Spleen (tissue), 11 donors: Measurements from ENCODE around the gene NTSR1. TPM values are rescaled to one million over a fixed set of nuclear protein-coding genes. Genes with fewer than 3 reads are reported as not detected.
A peak's percentile ranks its signal among the peaks of the same experiment; 100 is the strongest.

ENCODE experiments used
- DNase-seq: peaks from one replicate; pipeline ENCODE4 v3.0.0-alpha.2; 2020
- H3K27ac ChIP-seq, 8 donors: fragments of 200-600 bp; sonication (generic) in 7 of 8; 1 replicate in 4 of 8; 2 replicates in 4 of 8; pipeline versions ENCODE4 v1.5.0 to v1.8.0; 2016 to 2021; ENCODE audit warnings: inconsistent platforms in 4 of 8, mild to moderate bottlenecking in 4 of 8, moderate library complexity in 1 of 8
- H3K27me3 ChIP-seq, 7 donors: fragments of 200-600 bp; sonication (generic) in 6 of 7; replicated peaks in 1 of 7; 1 replicate in 4 of 7; 2 replicates in 3 of 7; pipeline versions ENCODE4 v1.5.0 to v1.8.0; 2016 to 2021; ENCODE audit warnings: inconsistent platforms in 3 of 7, mild to moderate bottlenecking in 1 of 7
- H3K36me3 ChIP-seq, 6 donors: fragments of 200-600 bp; sonication (generic) in 5 of 6; 1 replicate in 4 of 6; 2 replicates in 2 of 6; pipeline versions ENCODE4 v1.5.0 to v1.8.0; 2016 to 2021; ENCODE audit warnings: inconsistent platforms in 2 of 6
- H3K4me1 ChIP-seq, 6 donors: fragments of 200-600 bp; sonication (generic) in 5 of 6; 1 replicate in 3 of 6; 2 replicates in 3 of 6; pipeline versions ENCODE4 v1.5.0 to v1.8.0; 2016 to 2021; ENCODE audit warnings: inconsistent platforms in 3 of 6
- H3K4me3 ChIP-seq, 8 donors: fragments of 200-600 bp; sonication (generic) in 7 of 8; 1 replicate in 4 of 8; 2 replicates in 4 of 8; pipeline versions ENCODE4 v1.5.0 to v1.8.0; 2016 to 2021; ENCODE audit warnings: inconsistent platforms in 4 of 8, mild to moderate bottlenecking in 4 of 8, moderate library complexity in 2 of 8
- H3K9me3 ChIP-seq, 8 donors: fragments of 200-600 bp; sonication (generic) in 7 of 8; 1 replicate in 4 of 8; 2 replicates in 4 of 8; pipeline versions ENCODE4 v1.5.0 to v1.8.0; 2016 to 2021; ENCODE audit warnings: inconsistent platforms in 4 of 8
- CTCF ChIP-seq, 11 experiments: fragments of 200-600 bp in 7 of 11; fragments of 450-650 bp in 4 of 11; sonication (generic) in 4 of 11; IDR thresholded peaks in 8 of 11; conservative IDR thresholded peaks in 3 of 11; 1 replicate in 7 of 11; 2 replicates in 4 of 11; pipeline versions ENCODE4 v1.4.0 to v1.8.0; 2016 to 2021; ENCODE audit warnings: antibody characterized with exemption in 11 of 11, inconsistent platforms in 4 of 11, mild to moderate bottlenecking in 1 of 11
- POLR2A ChIP-seq, 3 donors: fragments of 450-650 bp; IDR thresholded peaks; one replicate each; pipeline ENCODE4 v1.5.1; 2017; ENCODE audit warnings: antibody characterized with exemption in 3 of 3, mild to moderate bottlenecking in 1 of 3
- POLR2AphosphoS5 ChIP-seq, 3 donors: sonication (generic); formaldehyde crosslinking; IDR thresholded peaks; one replicate each; pipeline ENCODE4 v1.5.1; 2017; ENCODE audit warnings: antibody characterized with exemption in 3 of 3
- WGBS, 5 donors: extraction: QIAGEN DNeasy Blood & Tissue Kit in 3 of 5; methylation state at CpG; one replicate each; pipeline versions ENCODE4 v1.1.5 to v1.1.7; 2013 to 2018; 5-methylcytosine and 5-hydroxymethylcytosine counted together
- intact Hi-C: fragments of 100-400 bp; cut with DNase I; formaldehyde crosslinking; loops from one replicate; pipeline ENCODE4 v1.15.0; 2023; ENCODE audit warnings: low total_unique reads
- polyA plus RNA-seq, 3 donors: library from polyadenylated mRNA; stranded (reverse); fragments of 200-250 nt; gene quantifications; one replicate each; pipeline ENCODE4 v1.2.1, GENCODE V29; 2013
- total RNA-seq, 7 donors: library from RNA; depleted of rRNA in 3 of 7; stranded (reverse); fragments of >200 nt in 3 of 7; fragmentation: NEBNext Ultra II Directional in 4 of 7; extraction: Animal tissue kit (Norgen Biotek cat#: 25700) in 4 of 7; gene quantifications; one replicate each; pipeline versions ENCODE4 v1.1.0 to v1.2.1, GENCODE V29; 2016 to 2021
- donor health status: healthy with polysubstance abuse.
- donor health status: DM: no; HTN: no; CAD: no; lungs with moderate emphysema.
- donor health status: DM: no; HTN: no; CAD: no.
- donor health status: Bipolar disorder and iron deficiency.
- donor health status: healthy.
- donor health status: DM: no; HTN: no; CAD: no.
- donor health status: DM: yes; HTN: yes; CAD: no.

Gene NTSR1
- total and polyA plus RNA-seq, 10 donors = 0.14 to 5.7 (median 0.71) TPM

GRCh38 chr20:62807444-62808210 lies 99.0 kb downstream of the NTSR1 start:
- Histone ChIP-seq H3K9me3 (no peaks in the 10 kb centered on the region), H3K27ac (peak overlapping the region in 3 of 8 donors; percentile 96 to 98 (median 97)), H3K36me3 (peaks cover 9 to 65% (median 56%) of the 10 kb centered on the region in 6 donors), H3K4me3 (no peak overlapping the region), H3K27me3 (no peaks in the 10 kb centered on the region), H3K4me1 (peaks cover 20 to 62% (median 44%) of the 10 kb centered on the region in 6 donors)
- peak in 1 of 3 donors; percentile 28 for TF ChIP-seq POLR2AphosphoS5 (IDR thresholded peaks at IDR 0.05)
- TF ChIP-seq CTCF (IDR thresholded peaks at IDR 0.05 in 8 of 11, conservative IDR thresholded peaks at IDR 0.05 in 3 of 11) = no peak
- DNase-seq = no peak
- WGBS, 5 donors = 83 to 92% (median 89%) methylated on average over 12 to 23 of the region's 23 CpGs
- intact Hi-C loops = no loop called here

DNA sequence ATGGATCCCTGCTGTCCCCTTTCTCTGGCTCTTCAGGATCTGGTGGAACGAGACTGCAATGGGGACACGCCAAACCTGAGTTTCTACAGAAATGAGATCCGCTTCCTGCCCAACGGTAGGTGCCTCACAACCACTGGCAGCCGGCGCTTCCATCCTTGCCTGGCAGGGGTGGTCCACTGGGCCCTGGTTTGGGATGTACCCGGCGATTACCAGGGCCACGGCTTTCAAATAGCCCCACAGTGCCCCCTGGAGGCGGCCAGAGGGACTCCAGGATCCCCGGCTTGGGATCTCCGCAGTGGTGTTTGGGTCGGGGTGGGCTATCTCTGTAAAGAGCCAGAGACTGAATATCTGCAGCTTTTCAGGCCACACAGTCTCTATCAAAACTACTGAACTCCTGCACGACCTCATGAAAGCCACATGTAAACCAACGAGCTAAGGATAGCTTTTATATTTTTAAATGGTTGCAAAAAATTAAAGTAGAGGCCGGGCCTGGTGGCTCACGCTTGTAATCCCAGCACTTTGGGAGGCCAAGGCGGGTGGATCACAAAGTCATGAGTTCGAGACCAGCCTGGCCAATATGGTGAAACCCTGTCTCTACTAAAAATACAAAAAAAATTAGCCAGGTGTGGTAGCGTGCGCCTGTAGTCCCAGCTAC lies 99.7 kb downstream of the NTSR1 start:
- 43 to 51% (median 43%) methylated on average over 21 of the region's 21 CpGs for WGBS, 5 donors
- H3K4me3 ChIP-seq = no peak overlapping the region
- H3K9me3 ChIP-seq = no peaks in the 10 kb centered on the region
- peaks cover 9 to 72% (median 61%) of the 10 kb centered on the region in 6 donors for H3K36me3 ChIP-seq
- no peaks in the 10 kb centered on the region for H3K27me3 ChIP-seq
- peak overlapping the region in 3 of 8 donors; percentile 96 to 98 (median 97) for H3K27ac ChIP-seq
- peak; percentile 94 for DNase-seq
- intact Hi-C loops = no loop called here
- TF ChIP-seq CTCF (IDR thresholded peaks at IDR 0.05 in 8 of 11, conservative IDR thresholded peaks at IDR 0.05 in 3 of 11) (peak; percentile 78 to 98 (median 93)), POLR2A (IDR thresholded peaks at IDR 0.05) (no peak), POLR2AphosphoS5 (IDR thresholded peaks at IDR 0.05) (peak; percentile 28 to 37 (median 34))
- peaks cover 20 to 55% (median 41%) of the 10 kb centered on the region in 6 donors for H3K4me1 ChIP-seq

DNA sequence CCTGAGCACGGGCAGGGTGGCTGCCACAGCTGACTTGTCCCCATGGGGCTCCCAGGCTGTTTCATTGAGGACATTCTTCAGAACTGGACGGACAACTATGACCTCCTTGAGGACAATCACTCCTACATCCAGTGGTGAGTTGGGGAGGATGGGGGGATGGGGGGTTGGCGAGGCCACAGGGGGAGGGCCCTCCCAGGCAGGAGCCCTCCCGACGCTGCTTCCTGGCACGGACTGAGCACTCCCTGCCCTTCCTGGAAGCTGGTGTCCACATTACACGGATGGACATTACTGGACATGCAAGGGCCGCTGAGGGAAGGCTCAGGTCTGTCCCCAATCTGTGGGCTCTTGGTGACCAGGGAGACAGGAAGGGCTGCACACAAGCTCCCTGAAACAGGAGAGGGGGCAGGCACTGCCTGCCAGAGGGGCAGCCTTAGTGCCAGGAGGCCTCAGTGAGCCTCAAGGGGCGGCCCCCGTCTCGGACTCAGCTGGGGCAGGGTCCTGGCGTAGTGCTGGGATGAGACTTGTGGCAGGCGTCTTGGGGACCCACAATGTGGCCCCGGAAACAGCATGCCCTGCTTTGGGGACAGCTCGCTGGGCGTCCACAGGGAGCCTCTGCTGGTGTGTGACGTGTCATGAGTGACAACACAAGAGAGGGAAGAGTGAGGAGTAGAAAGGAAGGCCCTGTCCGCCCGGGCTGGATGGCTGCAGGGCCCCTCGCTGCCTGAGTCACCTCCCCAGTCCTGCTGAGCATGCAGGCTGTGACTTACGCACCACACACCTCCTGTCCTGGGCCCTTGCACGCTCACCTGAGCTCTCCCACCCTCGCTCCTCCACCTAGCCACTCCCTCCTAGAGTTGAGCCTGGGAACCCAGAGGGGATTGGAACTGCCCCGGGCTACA lies 101.1 kb downstream of the NTSR1 start:
- Histone ChIP-seq H3K4me3 (no peak overlapping the region), H3K27me3 (peaks cover 0 to 7% (median 3%) of the 10 kb centered on the region in 7 donors), H3K27ac (no peak overlapping the region), H3K36me3 (peaks cover 9 to 82% (median 69%) of the 10 kb centered on the region in 6 donors), H3K4me1 (peaks cover 14 to 52% (median 42%) of the 10 kb centered on the region in 6 donors), H3K9me3 (no peaks in the 10 kb centered on the region)
- peak in 2 of 3 donors; percentile 31 to 39 for TF ChIP-seq POLR2AphosphoS5 (IDR thresholded peaks at IDR 0.05)
- TF ChIP-seq POLR2A (IDR thresholded peaks at IDR 0.05) = no peak
- DNase-seq = no peak
- 93 to 95% (median 93%) methylated on average over 22 to 24 of the region's 24 CpGs for WGBS, 5 donors
- intact Hi-C loops = no loop called here

GRCh38 chr20:62811320-62811719 lies 102.7 kb downstream of the NTSR1 start:
- no peak overlapping the region for H3K4me3 ChIP-seq
- no peak for TF ChIP-seq POLR2A (IDR thresholded peaks at IDR 0.05)
- TF ChIP-seq POLR2AphosphoS5 (IDR thresholded peaks at IDR 0.05) = no peak
- TF ChIP-seq CTCF (IDR thresholded peaks at IDR 0.05 in 8 of 11, conservative IDR thresholded peaks at IDR 0.05 in 3 of 11) = no peak
- 91 to 98% (median 95%) methylated on average over 17 to 21 of the region's 21 CpGs for WGBS, 5 donors
- peaks cover 4 to 22% (median 17%) of the 10 kb centered on the region in 7 donors for H3K27me3 ChIP-seq
- H3K4me1 ChIP-seq = peaks cover 13 to 57% (median 48%) of the 10 kb centered on the region in 6 donors
- H3K27ac ChIP-seq = no peak overlapping the region
- intact Hi-C loops = no loop called here
- no peak for DNase-seq
- no peaks in the 10 kb centered on the region for H3K9me3 ChIP-seq
- peaks cover 9 to 81% (median 69%) of the 10 kb centered on the region in 6 donors for H3K36me3 ChIP-seq
